Keratinocyte (primary cell): ENCODE data around the gene MT4. TPM values are rescaled to one million over a fixed set of nuclear protein-coding genes. Genes with fewer than 3 reads are reported as not detected.

Experiments
- DNase-seq: peaks from one replicate; pipeline ENCODE4 v3.0.0-alpha.2; 2011; ENCODE audit warnings: low read depth, missing footprints, low spot score
- FAIRE-seq: peaks from 2 replicates; lab custom pipeline; 2011; peaks lifted over from hg19 to GRCh38; lab: Jason Lieb, UNC
- H2AFZ ChIP-seq: 2 replicates; pipeline ENCODE4 v1.6.0; 2012; ENCODE audit warnings: low read length, control low read depth, inconsistent platforms; ENCODE audit not compliant: control insufficient read depth
- H3K27ac ChIP-seq: 2 replicates; pipeline ENCODE4 v1.5.1; 2011; ENCODE audit warnings: low read length; ENCODE audit not compliant: control insufficient read depth, insufficient read depth
- H3K27me3 ChIP-seq: 3 replicates; pipeline ENCODE4 v1.6.0; 2011; ENCODE audit warnings: low read length; ENCODE audit not compliant: control insufficient read depth, insufficient read depth; ENCODE audit errors: extremely low read depth
- H3K36me3 ChIP-seq, 2 experiments: 2 replicates in 1 of 2; 3 replicates in 1 of 2; pipeline ENCODE4 v1.5.1; 2011; ENCODE audit warnings: low read length in 2 of 2, mild to moderate bottlenecking in 1 of 2; ENCODE audit not compliant: control insufficient read depth in 2 of 2, insufficient read depth in 2 of 2; ENCODE audit errors: extremely low read depth in 1 of 2
- H3K4me1 ChIP-seq: 3 replicates; pipeline ENCODE4 v1.5.1; 2011; ENCODE audit warnings: low read length; ENCODE audit not compliant: control insufficient read depth, insufficient read depth; ENCODE audit errors: extremely low read depth
- H3K4me2 ChIP-seq: 3 replicates; pipeline ENCODE4 v1.6.0; 2011; ENCODE audit warnings: low read depth, low read length; ENCODE audit not compliant: control insufficient read depth, insufficient read depth; ENCODE audit errors: extremely low read depth
- H3K4me3 ChIP-seq, 3 experiments: fragments of 200-600 bp in 1 of 3; sonication (generic) in 1 of 3; 2 replicates in 2 of 3; 3 replicates in 1 of 3; pipeline ENCODE4 v1.5.1; 2011 to 2016; ENCODE audit warnings: low read length in 3 of 3, mild to moderate bottlenecking in 3 of 3, control low read depth in 2 of 3, inconsistent platforms in 1 of 3, low read depth in 1 of 3, mixed read lengths in 1 of 3, mixed run types in 1 of 3, moderate library complexity in 1 of 3; ENCODE audit not compliant: control insufficient read depth in 2 of 3, insufficient read depth in 2 of 3; ENCODE audit errors: extremely low read depth in 1 of 3
- H3K79me2 ChIP-seq: 2 replicates; pipeline ENCODE4 v1.6.0; 2012; ENCODE audit warnings: low read length; ENCODE audit not compliant: control insufficient read depth, insufficient read depth
- H3K9ac ChIP-seq: 3 replicates; pipeline ENCODE4 v1.6.0; 2011; ENCODE audit warnings: low read length; ENCODE audit not compliant: control insufficient read depth, insufficient read depth; ENCODE audit errors: extremely low read depth
- H3K9me1 ChIP-seq: 3 replicates; pipeline ENCODE4 v1.6.0; 2011; ENCODE audit warnings: low read length; ENCODE audit not compliant: control insufficient read depth, insufficient read depth; ENCODE audit errors: extremely low read depth
- H3K9me3 ChIP-seq: 2 replicates; pipeline ENCODE4 v1.5.1; 2012; ENCODE audit warnings: low read depth, low read length; ENCODE audit not compliant: control insufficient read depth
- H4K20me1 ChIP-seq: 3 replicates; pipeline ENCODE4 v1.6.0; 2011; ENCODE audit warnings: low read length; ENCODE audit not compliant: control insufficient read depth, insufficient read depth; ENCODE audit errors: extremely low read depth
- CTCF ChIP-seq, 3 experiments: IDR thresholded peaks in 1 of 3; conservative IDR thresholded peaks in 1 of 3; optimal IDR thresholded peaks in 1 of 3; 2 replicates in 2 of 3; 3 replicates in 1 of 3; pipeline versions ENCODE3 to v1.5.1; 2011; ENCODE audit warnings: low read length in 3 of 3, mild to moderate bottlenecking in 3 of 3, moderate library complexity in 2 of 3, control low read depth in 1 of 3, inconsistent platforms in 1 of 3; ENCODE audit not compliant: insufficient read depth in 2 of 3; ENCODE audit errors: extremely low read depth in 1 of 3
- EZH2 ChIP-seq: IDR thresholded peaks from one replicate; pipeline ENCODE4 v1.6.1; 2012; ENCODE audit warnings: inconsistent platforms, mild to moderate bottlenecking, low read length, moderate library complexity
- dilution Hi-C: fragments of 300-500 bp; cut with MboI; formaldehyde crosslinking; loops from one replicate; pipeline ENCODE4 v1.7.0; 2020; ENCODE audit warnings: low sequenced_read_pairs; ENCODE audit not compliant: extremely low pct_ligation_motif_present
- polyA plus RNA-seq, 5 experiments: library from polyadenylated mRNA; depleted of rRNA in 3 of 5; stranded (reverse) in 3 of 5; stranded (forward) in 1 of 5; unstranded in 1 of 5; fragments of >200 nt; gene quantifications; 1 replicate in 1 of 5; 2 replicates in 3 of 5; 3 replicates in 1 of 5; pipeline versions ENCODE4 v1.2.1 to v1.2.3, GENCODE V29; 2011 to 2012; ENCODE audit warnings: missing spikeins in 2 of 5, low read depth in 1 of 5, low replicate concordance in 1 of 5

The MT4 gene
- polyA plus RNA-seq, 1 donor (not counting 4 experiments of a cell fraction or from before 2014, with no cell fraction given) = 0.77 TPM

GRCh38 chr16:56601325-56601724, 36.5 kb downstream of the MT4 start:
- H3K79me2 ChIP-seq = no peaks in the 10 kb centered on the region
- no peak for FAIRE-seq
- H4K20me1 ChIP-seq = no peaks in the 10 kb centered on the region
- H3K9ac ChIP-seq = no peak overlapping the region
- no peaks in the 10 kb centered on the region for H3K9me1 ChIP-seq
- TF ChIP-seq CTCF (optimal IDR thresholded peaks at IDR 0.05 in 1 of 3, IDR thresholded peaks at IDR 0.05 in 1 of 3, conservative IDR thresholded peaks at IDR 0.05 in 1 of 3; ENCODE audit: extremely low read depth in 1 of 3, insufficient read depth in 2 of 3, low read length in 3 of 3) (no peak), EZH2 (no peak)
- H3K4me3 ChIP-seq = no peak overlapping the region
- DNase-seq = no peak
- no peaks in the 10 kb centered on the region for H3K9me3 ChIP-seq
- H3K4me1 ChIP-seq = peaks cover 15% of the 10 kb centered on the region
- no peaks in the 10 kb centered on the region for H3K36me3 ChIP-seq
- H2AFZ ChIP-seq = no peak overlapping the region
- H3K4me2 ChIP-seq = no peak overlapping the region
- no peaks in the 10 kb centered on the region for H3K27me3 ChIP-seq
- H3K27ac ChIP-seq = no peak overlapping the region
- dilution Hi-C loops = no loop called here

DNA sequence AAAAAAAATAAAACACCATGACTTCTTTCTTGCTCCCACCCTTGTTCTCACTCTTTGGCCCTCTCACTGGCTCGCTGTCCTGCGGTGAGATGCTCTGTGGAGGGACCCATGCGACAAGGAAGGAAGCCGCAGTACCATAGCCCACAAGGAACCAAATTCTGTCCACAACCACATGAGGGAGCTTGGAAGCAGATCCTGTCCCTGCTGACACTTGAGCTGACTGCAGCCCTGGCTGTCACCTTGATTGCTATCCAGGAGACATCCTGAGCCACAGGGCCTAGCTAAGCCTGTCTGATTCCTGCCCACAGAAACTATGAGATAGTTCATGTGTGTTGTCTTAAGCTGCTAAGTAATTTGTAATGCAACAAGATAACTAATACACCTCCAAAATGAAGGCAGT, 38.7 kb downstream of the MT4 start:
- Histone ChIP-seq H3K4me1 (peaks cover 32% of the 10 kb centered on the region), H3K9me1 (no peaks in the 10 kb centered on the region), H3K36me3 (no peaks in the 10 kb centered on the region), H3K4me2 (no peak overlapping the region), H3K9ac (no peak overlapping the region), H3K27me3 (no peaks in the 10 kb centered on the region), H3K9me3 (no peaks in the 10 kb centered on the region), H2AFZ (no peak overlapping the region), H4K20me1 (no peaks in the 10 kb centered on the region), H3K4me3 (no peak overlapping the region), H3K79me2 (no peaks in the 10 kb centered on the region), H3K27ac (no peak overlapping the region)
- TF ChIP-seq CTCF (optimal IDR thresholded peaks at IDR 0.05 in 1 of 3, IDR thresholded peaks at IDR 0.05 in 1 of 3, conservative IDR thresholded peaks at IDR 0.05 in 1 of 3; ENCODE audit: extremely low read depth in 1 of 3, insufficient read depth in 2 of 3, low read length in 3 of 3) = peak; percentile 26 to 70 (median 47)
- TF ChIP-seq EZH2 = no peak
- dilution Hi-C loops = no loop called here
- peak; percentile 17 for FAIRE-seq
- no peak for DNase-seq
